ENCODE data around the gene FAAP24. TPM values are rescaled to one million over a fixed set of nuclear protein-coding genes. Genes with fewer than 3 reads are reported as not detected.
"Not testable (repeated sequence)": the region's sequence is repeated elsewhere in the genome, so short reads cannot be mapped to it uniquely, and the experiment has no call there.

Gene FAAP24
- total and polyA plus RNA-seq, 2 experiments from 2014 or later, result 2.2 to 3.3 TPM

DNA sequence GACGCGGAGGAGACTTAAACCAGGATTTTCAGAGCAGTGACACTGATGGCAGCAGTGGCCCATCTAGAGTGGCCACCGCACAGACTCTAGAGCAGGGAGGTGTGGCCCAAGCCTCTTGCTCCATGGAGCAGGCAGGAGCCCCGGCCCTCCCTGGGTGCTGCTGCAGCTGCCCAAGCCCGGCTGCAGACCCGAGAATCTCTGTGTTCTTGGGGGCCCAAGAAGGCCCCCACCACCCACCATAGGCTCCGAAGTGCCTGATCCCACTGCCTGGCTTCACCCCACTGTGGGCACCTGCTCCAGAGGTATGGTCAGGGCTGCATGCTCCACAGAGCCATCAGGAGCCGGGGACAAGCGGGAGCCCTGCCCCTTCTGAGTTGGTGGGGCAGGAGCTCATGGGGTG is 36.4 kb upstream of the FAAP24 start:
- Histone ChIP-seq H3K4me3 (no peak overlapping the region), H3K9me3 (ENCODE audit: low read depth) (no peaks in the 10 kb centered on the region), H3K27me3 (no peaks in the 10 kb centered on the region), H3K36me3 (no peaks in the 10 kb centered on the region), H3K27ac (no peak overlapping the region), H3K4me1 (ENCODE audit: low read depth) (no peaks in the 10 kb centered on the region)
- TF ChIP-seq, protein P1, sequence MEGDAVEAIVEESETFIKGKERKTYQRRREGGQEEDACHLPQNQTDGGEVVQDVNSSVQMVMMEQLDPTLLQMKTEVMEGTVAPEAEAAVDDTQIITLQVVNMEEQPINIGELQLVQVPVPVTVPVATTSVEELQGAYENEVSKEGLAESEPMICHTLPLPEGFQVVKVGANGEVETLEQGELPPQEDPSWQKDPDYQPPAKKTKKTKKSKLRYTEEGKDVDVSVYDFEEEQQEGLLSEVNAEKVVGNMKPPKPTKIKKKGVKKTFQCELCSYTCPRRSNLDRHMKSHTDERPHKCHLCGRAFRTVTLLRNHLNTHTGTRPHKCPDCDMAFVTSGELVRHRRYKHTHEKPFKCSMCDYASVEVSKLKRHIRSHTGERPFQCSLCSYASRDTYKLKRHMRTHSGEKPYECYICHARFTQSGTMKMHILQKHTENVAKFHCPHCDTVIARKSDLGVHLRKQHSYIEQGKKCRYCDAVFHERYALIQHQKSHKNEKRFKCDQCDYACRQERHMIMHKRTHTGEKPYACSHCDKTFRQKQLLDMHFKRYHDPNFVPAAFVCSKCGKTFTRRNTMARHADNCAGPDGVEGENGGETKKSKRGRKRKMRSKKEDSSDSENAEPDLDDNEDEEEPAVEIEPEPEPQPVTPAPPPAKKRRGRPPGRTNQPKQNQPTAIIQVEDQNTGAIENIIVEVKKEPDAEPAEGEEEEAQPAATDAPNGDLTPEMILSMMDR (IDR thresholded peaks at IDR 0.05; ENCODE audit: low read depth, low read length), result no peak
- no peak for DNase-seq (ENCODE audit: low read depth in 1 of 2, low spot score in 1 of 2)

DNA sequence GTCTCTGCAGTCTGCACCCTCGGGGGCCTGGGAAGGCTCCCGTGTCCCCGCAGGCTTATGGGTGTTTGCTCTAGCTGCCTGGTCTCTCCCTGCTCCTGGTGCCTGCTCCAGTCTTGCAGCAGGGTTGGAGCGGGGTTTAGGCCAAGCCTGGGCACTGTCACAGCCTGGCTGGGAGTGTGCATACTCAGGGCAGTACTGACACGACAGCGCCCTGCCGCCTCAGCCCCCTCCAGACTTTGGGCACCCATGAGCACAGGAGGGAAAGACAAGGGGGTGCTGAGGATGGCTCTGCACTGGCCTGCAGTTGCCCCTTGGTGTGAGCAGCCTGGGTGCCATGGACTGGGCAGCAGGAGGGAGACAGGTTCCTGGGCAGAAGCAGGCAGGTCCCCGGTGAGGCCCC is 36.0 kb upstream of the FAAP24 start:
- TF ChIP-seq, protein P1 (IDR thresholded peaks at IDR 0.05; ENCODE audit: low read depth, low read length), result no peak
- no peaks in the 10 kb centered on the region for H3K36me3 ChIP-seq

DNA sequence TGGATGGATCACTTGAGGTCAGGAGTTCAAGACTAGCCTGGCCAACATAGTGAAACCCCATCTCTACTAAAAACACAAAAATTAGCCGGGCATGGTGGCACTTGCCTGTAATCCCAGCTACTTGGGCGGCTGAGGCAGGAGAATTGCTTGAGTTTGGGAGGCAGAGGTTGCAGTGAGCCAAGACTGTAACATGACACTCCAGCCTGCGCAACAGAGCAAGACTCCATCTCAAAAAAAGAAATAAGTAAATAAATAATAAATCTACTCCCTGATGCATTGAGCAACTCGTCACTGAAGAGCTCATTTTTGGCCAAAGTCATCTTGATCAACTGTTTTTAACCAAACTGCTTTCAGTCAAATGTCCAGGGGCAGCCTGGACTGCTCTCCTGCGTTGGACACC is 30.8 kb upstream of the FAAP24 start:
- H3K4me3 ChIP-seq; DNase-seq (ENCODE audit: low read depth in 1 of 2, low spot score in 1 of 2); H3K27me3 ChIP-seq; H3K27ac ChIP-seq; H3K9me3 ChIP-seq (ENCODE audit: low read depth); H3K4me1 ChIP-seq (ENCODE audit: low read depth): not testable (repeated sequence)
- H3K36me3 ChIP-seq, result peaks cover 11% of the 10 kb centered on the region

More for the DNA sequence above, 36.0 kb upstream of the FAAP24 start:
- no peaks in the 10 kb centered on the region for H3K9me3 ChIP-seq (ENCODE audit: low read depth)
- no peak for DNase-seq (ENCODE audit: low read depth in 1 of 2, low spot score in 1 of 2)
- no peaks in the 10 kb centered on the region for H3K4me1 ChIP-seq (ENCODE audit: low read depth)
- no peak overlapping the region for H3K27ac ChIP-seq
- H3K27me3 ChIP-seq, result no peaks in the 10 kb centered on the region
- H3K4me3 ChIP-seq, result no peak overlapping the region

DNA sequence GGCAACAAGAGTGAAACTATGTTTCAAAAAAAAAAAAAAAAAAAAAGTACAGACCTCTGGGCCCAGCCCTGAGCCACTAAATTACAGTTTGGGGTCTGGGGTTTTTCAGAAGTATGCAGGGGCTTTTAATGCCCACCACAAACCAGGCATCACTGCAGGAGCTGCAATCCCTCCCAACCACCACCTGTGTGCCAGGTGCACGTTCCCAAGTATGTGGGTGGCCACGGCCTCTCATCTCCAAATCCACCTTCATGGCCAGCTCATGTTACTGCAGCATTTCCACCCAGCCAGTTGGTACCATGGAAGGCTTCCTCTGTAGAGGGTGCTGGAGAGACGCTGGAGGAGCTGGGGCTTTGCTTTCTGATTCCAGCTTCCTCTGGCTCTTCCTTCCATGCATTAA is 26.8 kb upstream of the FAAP24 start:
- DNase-seq (ENCODE audit: low read depth in 1 of 2, low spot score in 1 of 2), result no peak
- H3K9me3 ChIP-seq (ENCODE audit: low read depth), result no peaks in the 10 kb centered on the region
- peaks cover 24% of the 10 kb centered on the region for H3K36me3 ChIP-seq
- no peaks in the 10 kb centered on the region for H3K27me3 ChIP-seq
- H3K4me3 ChIP-seq, result no peak overlapping the region
- no peak overlapping the region for H3K27ac ChIP-seq
- no peaks in the 10 kb centered on the region for H3K4me1 ChIP-seq (ENCODE audit: low read depth)
- TF ChIP-seq, protein P1 (IDR thresholded peaks at IDR 0.05; ENCODE audit: low read depth, low read length), result no peak

GRCh38 chr19:32966750-32967149 is 5.3 kb upstream of the FAAP24 start:
- Histone ChIP-seq H3K36me3 (peaks cover 7% of the 10 kb centered on the region), H3K27me3 (no peaks in the 10 kb centered on the region), H3K27ac (no peak overlapping the region), H3K4me1 (ENCODE audit: low read depth) (no peaks in the 10 kb centered on the region), H3K4me3 (no peak overlapping the region), H3K9me3 (ENCODE audit: low read depth) (no peaks in the 10 kb centered on the region)
- no peak for DNase-seq (ENCODE audit: low read depth in 1 of 2, low spot score in 1 of 2)
- TF ChIP-seq, protein P1 (IDR thresholded peaks at IDR 0.05; ENCODE audit: low read depth, low read length), result no peak

GRCh38 chr19:32969549-32969948 is 2.5 kb upstream of the FAAP24 start:
- Histone ChIP-seq H3K27ac (no peak overlapping the region), H3K36me3 (peaks cover 4% of the 10 kb centered on the region), H3K9me3 (ENCODE audit: low read depth) (no peaks in the 10 kb centered on the region), H3K4me1 (ENCODE audit: low read depth) (no peaks in the 10 kb centered on the region), H3K27me3 (no peaks in the 10 kb centered on the region), H3K4me3 (no peak overlapping the region)
- DNase-seq (ENCODE audit: low read depth in 1 of 2, low spot score in 1 of 2), result no peak
- TF ChIP-seq, protein P1 (IDR thresholded peaks at IDR 0.05; ENCODE audit: low read depth, low read length), result no peak

Measured in cardiac muscle cell (in vitro differentiated cells and primary cell).